Chondrocyte (in vitro differentiated cells): ENCODE measurements around the gene SNUPN. TPM values are rescaled to one million over a fixed set of nuclear protein-coding genes. Genes with fewer than 3 reads are reported as not detected.
"Not testable (repeated sequence)": the region's sequence is repeated elsewhere in the genome, so short reads cannot be mapped to it uniquely, and the experiment has no call there.

ENCODE experiments used
- DNase-seq: peaks from one replicate; pipeline ENCODE4 v3.0.0; 2021; ENCODE audit warnings: mixed read lengths, low spot score
- H3K27ac Mint-ChIP-seq: one replicate; pipeline ENCODE4 v1.8.0; 2021; ENCODE audit warnings: mild to moderate bottlenecking, moderate library complexity, mixed read lengths; ENCODE audit not compliant: unreplicated experiment
- H3K27me3 Mint-ChIP-seq: 2 replicates; pipeline ENCODE4 v1.8.0; 2021; ENCODE audit warnings: low read depth, mixed read lengths
- H3K36me3 Mint-ChIP-seq: 2 replicates; pipeline ENCODE4 v1.8.0; 2021; ENCODE audit warnings: low read depth, mixed read lengths
- H3K4me1 Mint-ChIP-seq: 2 replicates; pipeline ENCODE4 v1.8.0; 2021; ENCODE audit warnings: low read depth, mild to moderate bottlenecking, mixed read lengths
- H3K4me3 Mint-ChIP-seq: one replicate; pipeline ENCODE4 v1.8.0; 2021; ENCODE audit warnings: mild to moderate bottlenecking, moderate library complexity, mixed read lengths; ENCODE audit not compliant: unreplicated experiment
- H3K9me3 Mint-ChIP-seq: 2 replicates; pipeline ENCODE4 v1.8.0; 2021; ENCODE audit warnings: low read depth, mixed read lengths
- CTCF ChIP-seq: fragments of 200-600 bp; sonication (generic); IDR thresholded peaks from 2 replicates; pipeline ENCODE4 v1.5.0; 2021; ENCODE audit warnings: antibody characterized with exemption, mild to moderate bottlenecking, moderate library complexity
- total RNA-seq: library from RNA; stranded (reverse); gene quantifications from 3 replicates; pipeline ENCODE4 v1.2.1, GENCODE V29; 2021

The SNUPN gene
- total RNA-seq, 1 donor from 2014 or later, result 21.7 TPM

- Mint-ChIP-seq H3K27ac (peak overlapping the region; percentile 61), H3K4me3 (no peak overlapping the region), H3K4me1 (peaks cover 38% of the 10 kb centered on the region), H3K9me3 (no peaks in the 10 kb centered on the region), H3K27me3 (no peaks in the 10 kb centered on the region), H3K36me3 (no peaks in the 10 kb centered on the region)
- DNase-seq, result no peak
- no peak for TF ChIP-seq CTCF
Observed at GRCh38 chr15:75570126-75570845, 55.2 kb downstream of the SNUPN start.

- H3K27me3 Mint-ChIP-seq, result no peaks in the 10 kb centered on the region
- no peaks in the 10 kb centered on the region for H3K9me3 Mint-ChIP-seq
- TF ChIP-seq CTCF, result peak; percentile 11
- peak overlapping the region; percentile 77 for H3K27ac Mint-ChIP-seq
- H3K4me3 Mint-ChIP-seq, result no peak overlapping the region
- no peak for DNase-seq
- peaks cover 17% of the 10 kb centered on the region for H3K4me1 Mint-ChIP-seq
- H3K36me3 Mint-ChIP-seq, result peaks cover 2% of the 10 kb centered on the region
Observed at GRCh38 chr15:75565062-75565970, 60.2 kb downstream of the SNUPN start.

- Mint-ChIP-seq H3K27me3 (no peaks in the 10 kb centered on the region), H3K27ac (no peak overlapping the region), H3K4me1 (peaks cover 10% of the 10 kb centered on the region), H3K9me3 (no peaks in the 10 kb centered on the region), H3K4me3 (no peak overlapping the region), H3K36me3 (peaks cover 2% of the 10 kb centered on the region)
- DNase-seq, result no peak
- no peak for TF ChIP-seq CTCF
Observed at GRCh38 chr15:75561888-75562287, 63.6 kb downstream of the SNUPN start.

GRCh38 chr15:75559360-75559759, 66.2 kb downstream of the SNUPN start:
- not testable (repeated sequence) for H3K36me3 Mint-ChIP-seq, H3K27me3 Mint-ChIP-seq

GRCh38 chr15:75558955-75559354, 66.6 kb downstream of the SNUPN start:
- not testable (repeated sequence) for H3K9me3 Mint-ChIP-seq, DNase-seq, H3K27ac Mint-ChIP-seq, H3K36me3 Mint-ChIP-seq, H3K4me3 Mint-ChIP-seq, H3K4me1 Mint-ChIP-seq, H3K27me3 Mint-ChIP-seq

More at GRCh38 chr15:75559360-75559759, 66.2 kb downstream of the SNUPN start:
- H3K4me3 Mint-ChIP-seq, DNase-seq, H3K4me1 Mint-ChIP-seq, H3K27ac Mint-ChIP-seq, H3K9me3 Mint-ChIP-seq: not testable (repeated sequence)

GRCh38 chr15:75554717-75555116, 70.8 kb downstream of the SNUPN start:
- Mint-ChIP-seq H3K27me3 (no peaks in the 10 kb centered on the region), H3K36me3 (no peaks in the 10 kb centered on the region), H3K27ac (peak overlapping the region; percentile 19), H3K4me3 (no peak overlapping the region), H3K9me3 (no peaks in the 10 kb centered on the region), H3K4me1 (peaks cover 13% of the 10 kb centered on the region)
- TF ChIP-seq CTCF, result no peak
- DNase-seq, result no peak
